LoVo (cell line): ENCODE measurements around the gene TRIM65.
"Not testable (repeated sequence)": the region's sequence is repeated elsewhere in the genome, so short reads cannot be mapped to it uniquely, and the experiment has no call there.

Experiments used
- DNase-seq: peaks from one replicate; pipeline ENCODE4 v3.0.0-alpha.2; 2016; ENCODE audit warnings: low spot score

Gene TRIM65

DNA sequence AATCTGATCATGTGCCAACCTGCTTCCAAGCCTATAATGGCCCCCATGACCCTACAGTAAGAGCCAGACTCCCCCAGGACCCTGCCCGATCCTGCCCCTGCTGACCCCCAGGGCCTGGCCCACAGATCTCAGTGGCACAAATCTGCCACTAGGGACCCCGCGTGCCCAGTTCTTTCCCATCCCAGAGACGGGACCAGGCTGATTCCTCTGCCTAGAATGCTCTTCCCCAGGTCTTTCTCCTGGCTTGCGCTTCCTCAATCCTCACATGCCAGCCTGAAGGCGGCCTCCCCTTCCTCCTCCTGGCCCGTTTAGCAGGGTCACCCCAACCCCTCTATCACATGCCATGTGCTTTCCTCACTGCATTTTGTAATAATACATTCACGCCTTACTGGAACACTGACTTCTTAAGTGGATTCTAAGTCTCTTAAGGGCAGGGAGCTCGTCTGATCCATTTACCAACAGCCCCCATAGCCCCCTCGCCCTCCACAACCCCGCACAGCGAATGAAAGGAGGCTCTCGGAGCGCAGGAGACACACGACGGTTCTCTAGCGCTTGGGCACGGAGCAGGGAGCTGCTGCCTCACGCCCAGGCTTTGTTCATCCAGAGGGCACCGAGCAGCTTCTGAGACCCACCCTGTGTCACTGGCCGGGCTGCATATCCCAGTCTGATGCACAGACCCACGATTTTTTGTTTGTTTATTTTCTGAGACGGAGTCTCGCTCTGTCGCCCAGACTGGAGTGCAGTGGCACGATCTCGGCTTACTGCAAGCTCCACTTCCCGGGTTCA, 1.2 kb downstream of the TRIM65 start:
- DNase-seq = peak; percentile 37

GRCh38 chr17:75894049-75894733, 2.6 kb downstream of the TRIM65 start:
- no peak for DNase-seq

DNA sequence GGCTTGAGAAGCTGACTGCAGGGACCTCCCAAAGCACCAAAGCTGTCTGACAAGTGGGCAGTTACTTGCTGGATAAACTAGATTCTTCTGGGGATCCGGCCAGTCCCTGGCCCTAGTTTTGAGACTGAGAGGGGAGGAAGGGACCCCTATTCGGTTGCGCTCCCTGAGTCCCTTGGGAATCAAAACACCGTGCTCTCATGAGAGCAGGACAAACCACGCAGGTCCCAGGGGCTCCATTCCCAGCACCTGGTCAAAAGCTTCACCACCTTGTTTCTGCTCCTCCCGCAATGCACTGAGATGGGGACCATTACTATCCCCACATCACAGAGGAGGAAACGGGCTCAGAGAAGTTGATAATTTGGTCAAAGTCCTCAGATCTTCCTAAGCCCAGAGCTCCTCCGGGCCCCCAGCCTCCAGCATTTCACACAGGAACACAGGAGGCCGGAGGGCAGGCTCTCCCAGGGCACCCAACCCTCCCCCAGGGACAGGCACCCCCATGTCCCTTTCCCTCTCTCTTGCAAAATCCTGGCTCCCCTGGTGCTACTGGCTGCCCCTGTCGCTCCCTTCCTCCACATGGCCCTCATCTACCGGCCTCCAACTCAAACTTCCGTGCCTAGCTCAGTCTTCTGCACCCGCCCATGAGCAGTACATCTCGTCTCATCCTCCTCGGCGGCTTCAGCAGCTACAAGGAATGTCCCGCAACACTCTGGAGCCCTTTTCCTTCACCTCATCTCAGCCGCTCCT, 3.3 kb downstream of the TRIM65 start:
- no peak for DNase-seq

GRCh38 chr17:75892556-75893224, 4.1 kb downstream of the TRIM65 start:
- DNase-seq = no peak

DNA sequence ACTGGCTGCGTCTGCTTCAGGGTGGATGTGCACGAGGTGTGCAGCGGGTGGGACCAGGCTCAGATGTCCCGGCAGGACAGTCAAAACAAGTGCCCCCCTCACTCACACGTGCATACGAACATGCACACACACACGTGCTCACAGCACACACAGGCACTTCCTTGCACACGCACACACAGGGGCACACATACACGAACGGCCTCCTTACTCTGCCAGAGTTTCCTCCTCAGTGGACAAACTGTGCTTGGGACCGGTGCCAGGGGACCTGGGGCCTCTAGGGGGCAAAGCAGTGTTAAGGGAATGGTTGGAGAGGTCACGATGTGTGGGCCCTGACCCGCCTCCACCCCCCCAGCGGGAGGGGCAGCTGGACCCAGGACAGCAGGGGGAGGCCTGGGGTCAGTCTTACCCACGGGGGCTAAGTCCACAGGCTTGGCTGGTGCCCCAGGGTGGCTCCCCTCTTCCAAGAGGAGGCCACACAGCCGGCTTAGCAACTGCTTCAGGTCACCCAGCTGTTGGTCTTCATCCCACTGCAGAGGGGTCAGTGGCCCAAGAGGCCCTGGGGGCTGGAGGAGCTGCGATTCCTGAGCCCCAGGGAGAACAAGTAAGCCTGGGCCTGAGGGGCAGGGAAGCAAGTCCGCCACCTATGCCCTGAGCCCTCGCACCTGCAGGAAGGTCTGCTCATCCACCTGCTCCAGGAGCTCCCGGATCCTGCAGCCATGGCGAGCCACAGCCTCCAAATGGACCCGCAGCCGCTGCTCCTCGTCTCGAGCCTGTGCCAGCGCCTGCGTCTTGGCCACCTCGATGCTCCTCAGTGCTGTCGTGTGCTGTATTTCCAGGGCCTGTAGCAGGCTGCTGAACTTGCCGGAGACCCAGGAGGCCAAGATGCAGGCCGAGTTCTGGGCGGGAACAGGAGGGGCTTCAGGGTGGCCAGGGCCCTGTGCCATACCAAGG, 4.9 kb downstream of the TRIM65 start:
- no peak for DNase-seq

DNA sequence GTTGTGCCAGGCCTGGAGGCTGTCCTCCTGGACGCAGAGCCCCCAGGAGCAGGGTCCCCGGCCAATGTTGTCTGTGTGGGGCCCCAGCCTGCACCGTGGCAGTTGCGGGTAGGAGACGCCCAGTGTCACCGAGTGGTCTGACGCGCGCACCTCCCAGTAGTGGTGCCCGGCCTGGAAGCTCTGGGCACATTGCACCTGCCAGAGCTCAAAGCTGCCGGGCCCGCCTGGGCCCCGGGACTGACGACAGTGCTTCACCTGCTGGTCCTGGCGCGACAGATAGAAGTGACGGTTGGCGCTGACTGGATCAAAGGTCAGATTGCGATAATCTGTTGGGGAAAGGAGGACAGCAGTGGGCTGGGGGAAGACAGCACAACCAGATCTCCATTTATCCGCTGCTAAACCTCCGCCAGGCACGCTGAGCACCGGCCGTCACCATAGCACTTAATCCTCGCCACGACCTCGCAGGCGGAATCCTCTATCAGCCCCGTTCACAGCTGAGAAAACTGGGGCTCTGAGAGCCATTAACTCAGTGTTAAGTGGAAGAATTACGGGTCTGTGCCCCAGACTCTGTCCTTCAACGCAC, 5.6 kb downstream of the TRIM65 start:
- DNase-seq = no peak

- DNase-seq = no peak
Observed at GRCh38 chr17:75889454-75889853, 7.3 kb downstream of the TRIM65 start.

GRCh38 chr17:75888484-75888883, 8.3 kb downstream of the TRIM65 start:
- DNase-seq = no peak

DNA sequence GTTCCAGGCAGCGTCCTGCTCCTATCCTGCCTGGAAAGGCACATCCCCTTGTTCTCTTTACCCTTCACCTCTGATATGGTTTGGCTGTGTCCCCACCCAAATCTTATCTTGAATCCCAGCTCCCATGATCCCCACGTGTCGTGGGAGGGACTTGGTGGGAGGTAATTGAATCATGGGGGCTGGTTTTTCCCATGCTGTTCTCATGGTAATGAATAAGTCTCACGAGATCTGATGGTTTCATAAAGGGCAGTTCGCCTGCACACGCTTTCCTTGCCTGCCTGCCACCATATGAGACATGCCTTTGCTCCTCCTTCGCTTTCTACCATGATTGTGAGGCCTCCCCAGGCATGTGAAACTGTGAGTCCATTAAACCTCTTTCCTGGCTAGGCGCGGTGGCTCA, 10.9 kb downstream of the TRIM65 start:
- not testable (repeated sequence) for DNase-seq

DNA sequence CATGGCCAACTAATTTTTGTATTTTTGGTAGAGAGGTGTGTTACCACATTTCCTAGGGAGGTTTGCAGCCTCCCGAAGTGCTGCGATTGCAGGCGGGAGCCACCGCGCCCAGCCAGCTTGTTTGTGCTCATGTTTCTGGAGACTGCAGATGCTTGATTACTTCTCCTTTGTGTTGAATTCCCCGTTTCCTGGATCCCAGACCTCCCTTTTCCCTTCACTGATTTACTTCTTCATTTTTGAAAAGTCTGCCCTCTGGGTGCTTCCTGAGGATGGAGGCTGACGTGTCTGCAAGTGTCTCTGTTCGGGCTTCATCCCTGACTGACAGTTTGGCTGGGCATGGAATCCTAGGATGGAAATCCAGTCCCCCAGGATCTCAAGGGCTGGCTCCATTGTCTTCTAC, 11.3 kb downstream of the TRIM65 start:
- DNase-seq = no peak

GRCh38 chr17:75881678-75882454, 14.9 kb downstream of the TRIM65 start:
- DNase-seq = no peak

DNA sequence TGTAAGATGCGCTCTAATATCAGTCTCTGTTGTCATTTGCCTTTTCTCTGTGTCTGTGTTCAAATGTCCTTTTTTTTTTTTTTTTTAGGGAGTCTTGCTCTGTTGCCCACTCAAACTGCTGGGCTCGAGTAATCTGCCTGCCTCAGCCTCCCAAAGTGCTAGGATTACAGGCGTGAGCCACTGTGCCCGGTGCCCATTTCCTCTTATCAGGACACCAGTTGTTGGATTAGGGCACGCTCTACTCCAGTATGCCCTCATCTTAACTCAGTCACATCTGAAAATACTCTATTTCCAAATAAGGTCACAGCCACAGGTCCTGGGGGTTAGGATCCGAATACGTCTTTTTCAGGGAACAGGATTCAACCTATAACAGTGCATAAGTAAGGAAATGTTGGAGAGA, 16.5 kb downstream of the TRIM65 start:
- DNase-seq = no peak

- peak; percentile 49 for DNase-seq
Observed at GRCh38 chr17:75878174-75878998, 18.4 kb downstream of the TRIM65 start, which contains the start of gene TRIM47. TRIM47 (minus strand) TSS chr17:75878581; CDS start chr17:75878548, 33 bp downstream.

- DNase-seq = peak; percentile 76
Observed at GRCh38 chr17:75877752-75878173, 19.0 kb downstream of the TRIM65 start.

- DNase-seq = peak; percentile 70
Observed at GRCh38 chr17:75876938-75877751, 19.6 kb downstream of the TRIM65 start.

DNA sequence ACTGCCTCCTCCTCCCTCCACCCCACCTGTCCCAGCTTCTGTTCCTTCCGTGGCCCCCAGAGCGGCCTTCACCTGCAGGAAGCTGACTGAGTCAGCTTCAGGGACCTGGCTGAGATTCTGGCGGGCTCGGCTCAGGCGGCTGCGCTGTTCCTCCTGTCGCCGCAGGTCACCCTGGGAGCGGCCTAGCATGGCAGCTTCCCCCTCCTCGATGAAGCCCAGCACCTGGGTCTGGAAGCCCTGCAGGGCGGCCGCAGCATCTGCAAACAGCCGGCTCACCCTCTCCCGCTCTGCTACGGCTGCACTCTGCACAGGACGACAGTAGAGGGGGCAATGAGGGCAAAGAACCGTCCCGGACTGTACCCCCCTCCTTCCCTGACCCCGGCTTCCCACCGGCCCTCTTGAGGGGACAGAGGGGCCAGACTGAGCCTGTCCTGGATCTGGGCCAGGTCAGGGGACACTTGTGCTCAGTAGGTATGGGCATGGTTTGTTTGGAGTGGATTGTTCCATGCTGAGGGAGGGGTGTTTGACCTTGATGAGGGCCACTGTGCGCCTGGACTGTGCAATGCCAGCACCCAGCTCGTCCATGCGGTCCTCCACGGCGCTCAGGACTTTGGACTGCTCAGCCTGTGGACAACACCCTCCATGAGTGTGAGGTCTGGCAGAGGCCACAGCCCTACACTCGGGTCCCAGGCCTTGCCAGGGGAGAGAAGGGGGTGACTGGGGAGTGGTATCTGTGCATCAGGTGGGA, 20.4 kb downstream of the TRIM65 start:
- DNase-seq = no peak

GRCh38 chr17:75875940-75876189, 20.9 kb downstream of the TRIM65 start:
- DNase-seq = no peak
